Fibroblast of lung (primary cell): ENCODE results near the gene NGF. TPM values are rescaled to one million over a fixed set of nuclear protein-coding genes. Genes with fewer than 3 reads are reported as not detected.

ENCODE experiments used
- DNase-seq, 2 donors: peaks; one replicate each; pipeline versions ENCODE4 v3.0.0 to v3.0.0-alpha.2; 2010; ENCODE audit warnings: low read depth in 2 of 2
- H2AFZ ChIP-seq: 2 replicates; pipeline ENCODE4 v1.5.1; 2012; ENCODE audit warnings: low read length, control low read depth, inconsistent platforms
- H3K27ac ChIP-seq: 2 replicates; pipeline ENCODE4 v1.5.1; 2011; ENCODE audit warnings: low read length, control low read depth; ENCODE audit not compliant: insufficient read depth
- H3K27me3 ChIP-seq: 2 replicates; pipeline ENCODE4 v1.5.1; 2011; ENCODE audit warnings: mild to moderate bottlenecking, low read length; ENCODE audit not compliant: control insufficient read depth, insufficient read depth
- H3K36me3 ChIP-seq: 2 replicates; pipeline ENCODE4 v1.5.1; 2011; ENCODE audit warnings: low read length; ENCODE audit not compliant: control insufficient read depth, insufficient read depth
- H3K4me1 ChIP-seq: 2 replicates; pipeline ENCODE4 v1.5.1; 2011; ENCODE audit warnings: low read length; ENCODE audit not compliant: control insufficient read depth, insufficient read depth; ENCODE audit errors: extremely low read depth
- H3K4me2 ChIP-seq: 2 replicates; pipeline ENCODE4 v1.5.1; 2011; ENCODE audit warnings: low read length, control low read depth; ENCODE audit not compliant: insufficient read depth; ENCODE audit errors: extremely low read depth
- H3K4me3 ChIP-seq, 4 experiments: fragments of 200-600 bp in 1 of 4; sonication (generic) in 1 of 4; replicated peaks in 1 of 4; 2 replicates each; pipeline ENCODE4 v1.5.1; 2011 to 2016; ENCODE audit warnings: low read length in 4 of 4, low read depth in 3 of 4, mild to moderate bottlenecking in 3 of 4, control low read depth in 2 of 4, inconsistent platforms in 1 of 4, mixed read lengths in 1 of 4; ENCODE audit not compliant: insufficient read depth in 1 of 4; ENCODE audit errors: control extremely low read depth in 1 of 4
- H3K79me2 ChIP-seq: 2 replicates; pipeline ENCODE4 v1.5.1; 2012; ENCODE audit warnings: mild to moderate bottlenecking, low read length, inconsistent platforms; ENCODE audit not compliant: control insufficient read depth, insufficient read depth
- H3K9ac ChIP-seq: 2 replicates; pipeline ENCODE4 v1.5.1; 2011; ENCODE audit warnings: mild to moderate bottlenecking, low read length, control low read depth; ENCODE audit not compliant: insufficient read depth
- H3K9me3 ChIP-seq: 2 replicates; pipeline ENCODE4 v1.5.1; 2012; ENCODE audit warnings: low read depth, low read length; ENCODE audit not compliant: control insufficient read depth, insufficient read depth
- H4K20me1 ChIP-seq: 2 replicates; pipeline ENCODE4 v1.5.1; 2011; ENCODE audit warnings: low read length; ENCODE audit not compliant: control insufficient read depth, insufficient read depth; ENCODE audit errors: extremely low read depth
- EZH2 ChIP-seq: IDR thresholded peaks from 2 replicates; pipeline ENCODE4 v1.5.1; 2012; ENCODE audit warnings: low read length, control low read depth, mild to moderate bottlenecking; ENCODE audit errors: missing control alignments
- polyA plus RNA-seq, 2 donors: library from polyadenylated mRNA; depleted of rRNA in 1 of 2; stranded (reverse) in 1 of 2; unstranded in 1 of 2; fragments of >200 nt; gene quantifications; 2 replicates each; pipeline ENCODE4 v1.2.1, GENCODE V29; 2011 to 2012; ENCODE audit warnings: missing spikeins in 1 of 2
- total RNA-seq: library from RNA; depleted of rRNA; stranded (reverse); fragments of >200 nt; gene quantifications from 2 replicates; pipeline ENCODE4 v1.2.1, GENCODE V29; 2014
- TF ChIP-seq, protein P1 (sequence below), 2 donors: IDR thresholded peaks in 1 of 2; conservative IDR thresholded peaks in 1 of 2; 1 replicate in 1 of 2; 2 replicates in 1 of 2; pipeline ENCODE4 v1.5.1; 2011 to 2012; ENCODE audit warnings: low read length in 2 of 2, control low read depth in 1 of 2, inconsistent platforms in 1 of 2, low read depth in 1 of 2, mild to moderate bottlenecking in 1 of 2

Gene NGF
- total and polyA plus RNA-seq, 2 donors (not counting 1 experiment from before 2014, with no cell fraction given) = 4.0 to 17.6 TPM

DNA sequence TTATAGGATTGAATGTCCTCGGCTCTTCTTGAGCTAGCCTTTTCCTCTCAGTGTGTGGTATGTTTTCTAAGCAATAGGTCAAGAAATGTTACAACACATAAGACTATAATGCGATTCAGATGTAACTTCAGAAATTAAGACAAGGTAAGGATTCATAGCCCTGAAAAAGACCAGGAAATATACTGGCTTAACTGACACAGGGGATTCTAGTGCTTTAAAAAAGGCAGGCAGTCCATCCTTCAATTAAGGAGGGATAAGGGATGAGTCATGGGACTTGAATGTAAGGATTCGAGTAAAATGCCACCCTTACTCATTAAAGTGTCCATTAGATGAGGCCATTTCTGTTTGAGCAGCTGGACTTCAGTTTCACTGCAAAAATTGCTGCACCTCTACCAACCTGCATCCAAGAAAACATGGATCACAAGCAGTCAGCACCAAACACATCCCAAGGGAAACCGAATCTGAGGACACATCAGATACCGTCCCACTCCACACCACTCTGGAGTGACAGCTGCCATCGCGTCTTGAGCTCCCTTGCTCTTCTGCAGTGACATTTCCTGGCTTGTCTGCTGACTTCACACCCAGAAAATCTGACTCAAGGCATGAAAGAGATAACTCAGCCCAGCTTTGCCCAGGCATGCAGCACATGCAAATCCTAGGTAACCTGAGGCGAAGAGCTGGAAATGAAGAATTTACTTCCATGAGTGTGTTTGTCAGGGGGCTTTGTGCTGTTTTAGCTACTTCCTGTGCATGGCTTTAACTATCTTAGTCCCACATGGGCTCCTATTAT, 37.8 kb downstream of the NGF start:
- Histone ChIP-seq H3K9me3 (no peaks in the 10 kb centered on the region), H2AFZ (no peak overlapping the region), H3K4me2 (peak overlapping the region; percentile 4), H3K27ac (peak overlapping the region; percentile 11), H3K9ac (no peak overlapping the region), H3K36me3 (no peaks in the 10 kb centered on the region), H3K4me1 (peaks cover 18% of the 10 kb centered on the region), H3K79me2 (peaks cover 4% of the 10 kb centered on the region), H4K20me1 (no peaks in the 10 kb centered on the region), H3K4me3 (no peak overlapping the region), H3K27me3 (no peaks in the 10 kb centered on the region)
- no peak for TF ChIP-seq EZH2
- TF ChIP-seq, protein P1, sequence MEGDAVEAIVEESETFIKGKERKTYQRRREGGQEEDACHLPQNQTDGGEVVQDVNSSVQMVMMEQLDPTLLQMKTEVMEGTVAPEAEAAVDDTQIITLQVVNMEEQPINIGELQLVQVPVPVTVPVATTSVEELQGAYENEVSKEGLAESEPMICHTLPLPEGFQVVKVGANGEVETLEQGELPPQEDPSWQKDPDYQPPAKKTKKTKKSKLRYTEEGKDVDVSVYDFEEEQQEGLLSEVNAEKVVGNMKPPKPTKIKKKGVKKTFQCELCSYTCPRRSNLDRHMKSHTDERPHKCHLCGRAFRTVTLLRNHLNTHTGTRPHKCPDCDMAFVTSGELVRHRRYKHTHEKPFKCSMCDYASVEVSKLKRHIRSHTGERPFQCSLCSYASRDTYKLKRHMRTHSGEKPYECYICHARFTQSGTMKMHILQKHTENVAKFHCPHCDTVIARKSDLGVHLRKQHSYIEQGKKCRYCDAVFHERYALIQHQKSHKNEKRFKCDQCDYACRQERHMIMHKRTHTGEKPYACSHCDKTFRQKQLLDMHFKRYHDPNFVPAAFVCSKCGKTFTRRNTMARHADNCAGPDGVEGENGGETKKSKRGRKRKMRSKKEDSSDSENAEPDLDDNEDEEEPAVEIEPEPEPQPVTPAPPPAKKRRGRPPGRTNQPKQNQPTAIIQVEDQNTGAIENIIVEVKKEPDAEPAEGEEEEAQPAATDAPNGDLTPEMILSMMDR (conservative IDR thresholded peaks at IDR 0.05 in 1 of 2, IDR thresholded peaks at IDR 0.05 in 1 of 2; ENCODE audit: low read depth in 1 of 2, low read length in 2 of 2) = no peak
- DNase-seq = peak in 1 of 2 donors; percentile 66

DNA sequence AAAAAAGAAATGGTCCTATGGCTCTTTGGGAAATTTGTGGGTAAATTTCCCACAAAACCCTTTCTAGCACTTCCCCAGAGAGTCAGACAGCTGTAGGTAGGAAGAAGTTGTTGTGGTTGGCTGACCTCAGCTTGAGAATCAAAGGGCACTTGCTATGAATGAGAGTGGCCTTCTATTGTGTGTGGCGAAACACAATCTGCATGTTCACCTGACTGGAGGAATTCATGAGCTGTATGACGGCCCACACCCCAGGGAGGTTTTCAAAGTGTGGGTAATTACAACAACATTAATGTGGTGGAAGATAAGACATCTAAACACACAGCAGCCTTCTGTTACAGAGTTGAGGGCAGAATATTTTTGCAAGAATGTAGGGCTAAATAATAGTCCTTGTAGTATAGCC, 38.8 kb downstream of the NGF start:
- no peak for TF ChIP-seq EZH2
- TF ChIP-seq, protein P1 (conservative IDR thresholded peaks at IDR 0.05 in 1 of 2, IDR thresholded peaks at IDR 0.05 in 1 of 2; ENCODE audit: low read depth in 1 of 2, low read length in 2 of 2) = no peak
- Histone ChIP-seq H3K36me3 (no peaks in the 10 kb centered on the region), H3K4me1 (peaks cover 18% of the 10 kb centered on the region), H3K27ac (no peak overlapping the region), H4K20me1 (no peaks in the 10 kb centered on the region), H3K9ac (no peak overlapping the region), H2AFZ (no peak overlapping the region), H3K79me2 (peaks cover 4% of the 10 kb centered on the region), H3K9me3 (no peaks in the 10 kb centered on the region), H3K4me3 (no peak overlapping the region), H3K27me3 (no peaks in the 10 kb centered on the region), H3K4me2 (no peak overlapping the region)
- DNase-seq = peak in 1 of 2 donors; percentile 75

DNA sequence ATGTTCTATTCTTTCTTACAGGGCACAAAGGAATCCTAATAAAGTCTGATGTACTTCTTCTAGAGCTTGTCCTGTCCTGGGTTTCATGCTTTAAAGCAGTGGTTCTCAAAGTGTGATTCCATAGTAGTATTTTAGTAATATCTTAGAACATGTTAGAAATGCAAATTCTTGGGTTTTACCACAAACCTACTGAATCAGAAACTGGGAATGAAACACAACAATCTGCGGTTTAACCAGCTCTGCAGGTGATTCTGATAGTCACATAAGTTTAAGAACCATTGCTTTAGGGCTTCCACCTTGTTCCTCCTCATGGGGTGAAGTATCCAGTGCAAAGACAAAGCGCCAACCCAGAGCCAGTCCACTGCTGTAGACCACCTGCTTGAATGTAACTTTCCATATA, 41.1 kb downstream of the NGF start:
- H3K79me2 ChIP-seq = peaks cover 4% of the 10 kb centered on the region
- no peak overlapping the region for H3K9ac ChIP-seq
- no peak overlapping the region for H3K27ac ChIP-seq
- H3K9me3 ChIP-seq = no peaks in the 10 kb centered on the region
- peaks cover 9% of the 10 kb centered on the region for H3K4me1 ChIP-seq
- TF ChIP-seq EZH2 = no peak
- TF ChIP-seq, protein P1 (conservative IDR thresholded peaks at IDR 0.05 in 1 of 2, IDR thresholded peaks at IDR 0.05 in 1 of 2; ENCODE audit: low read depth in 1 of 2, low read length in 2 of 2) = no peak
- H3K36me3 ChIP-seq = peaks cover 2% of the 10 kb centered on the region
- H3K4me2 ChIP-seq = no peak overlapping the region
- H2AFZ ChIP-seq = no peak overlapping the region
- peak in 1 of 2 donors; percentile 93 for DNase-seq
- no peaks in the 10 kb centered on the region for H3K27me3 ChIP-seq
- no peaks in the 10 kb centered on the region for H4K20me1 ChIP-seq
- no peak overlapping the region for H3K4me3 ChIP-seq
